Measurements from ENCODE around the gene HLA-E. TPM values are rescaled to one million over a fixed set of nuclear protein-coding genes. Genes with fewer than 3 reads are reported as not detected.
"Not testable (repeated sequence)": the region's sequence is repeated elsewhere in the genome, so short reads cannot be mapped to it uniquely, and the experiment has no call there.

Gene HLA-E
- total and polyA plus RNA-seq, 12 donors = 85.7 to 667 (median 308) TPM

DNA sequence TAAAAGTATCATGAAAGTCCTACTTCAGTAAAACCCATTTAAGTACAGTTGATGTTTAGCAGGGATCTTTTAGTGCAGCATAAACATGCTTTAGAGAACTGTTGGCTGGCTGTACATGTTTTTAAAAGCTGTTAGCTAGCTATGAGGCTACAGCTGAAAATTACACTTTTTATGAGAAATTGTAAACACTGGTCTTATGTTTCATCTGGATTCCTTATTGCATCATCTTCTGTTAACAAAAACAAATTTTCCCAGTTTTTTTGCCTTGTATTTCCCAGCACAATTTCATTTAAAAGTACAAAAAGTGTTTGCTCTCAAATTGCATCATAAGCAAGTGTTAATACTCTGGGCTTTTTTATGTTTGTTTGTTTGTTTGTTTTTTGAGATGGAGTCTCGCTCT lies 18.3 kb upstream of the HLA-E start:
- TF ChIP-seq CTCF (IDR thresholded peaks at IDR 0.05) (no peak), POLR2A (IDR thresholded peaks at IDR 0.05) (no peak)
- H3K27ac ChIP-seq = no peak overlapping the region
- no peak overlapping the region for H3K4me3 ChIP-seq
- H3K36me3 ChIP-seq (replicated peaks in 1 of 2) = no peaks in the 10 kb centered on the region
- DNase-seq = no peak
- peaks cover 0 to 9% of the 10 kb centered on the region in 2 donors for H3K4me1 ChIP-seq (replicated peaks in 1 of 2)
- intact Hi-C loops (cut with DNase I) = no loop called here
- no peaks in the 10 kb centered on the region for H3K9me3 ChIP-seq (replicated peaks in 1 of 3)
- 86 to 95% (median 90%) methylated on average over 1 of the region's 1 CpG for WGBS, 4 donors
- H3K27me3 ChIP-seq = peaks cover 47% of the 10 kb centered on the region

DNA sequence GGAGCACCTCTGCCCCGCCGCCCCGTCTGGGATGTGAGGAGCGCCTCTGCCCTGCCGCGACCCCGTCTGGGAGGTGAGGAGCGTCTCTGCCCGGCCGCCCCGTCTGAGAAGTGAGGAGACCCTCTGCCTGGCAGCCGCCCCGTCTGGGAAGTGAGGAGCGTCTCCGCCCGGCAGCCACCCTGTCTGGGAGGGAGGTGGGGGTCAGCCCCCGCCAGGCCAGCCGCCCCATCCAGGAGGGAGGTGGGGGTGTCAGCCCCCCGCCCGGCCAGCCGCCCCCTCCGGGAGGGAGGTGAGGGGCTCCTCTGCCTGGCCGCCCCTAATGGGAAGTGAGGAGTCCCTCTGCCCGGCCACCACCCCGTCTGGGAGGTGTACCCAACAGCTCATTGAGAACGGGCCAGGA lies 14.2 kb upstream of the HLA-E start:
- DNase-seq; H3K9me3 ChIP-seq (replicated peaks in 1 of 3); intact Hi-C loops (cut with DNase I); H3K36me3 ChIP-seq (replicated peaks in 1 of 2); H3K4me3 ChIP-seq; H3K27ac ChIP-seq; H3K4me1 ChIP-seq (replicated peaks in 1 of 2): not testable (repeated sequence)
- WGBS, 4 donors = 78 to 92% (median 89%) methylated on average over 3 to 18 of the region's 26 CpGs
- peaks cover 39% of the 10 kb centered on the region for H3K27me3 ChIP-seq

- no peaks in the 10 kb centered on the region for H3K9me3 ChIP-seq (replicated peaks in 1 of 3)
- intact Hi-C loops (cut with DNase I) = loop anchor here (5.0 kb wide), 2 partner anchors 52 to 67 kb away; no protein-coding TSS in a partner anchor
- no peak for DNase-seq
- H3K36me3 ChIP-seq (replicated peaks in 1 of 2) = no peaks in the 10 kb centered on the region
- H3K27ac ChIP-seq = no peak overlapping the region
- no peak overlapping the region for H3K4me3 ChIP-seq
- TF ChIP-seq CTCF (IDR thresholded peaks at IDR 0.05) = no peak
- TF ChIP-seq POLR2A (IDR thresholded peaks at IDR 0.05) = no peak
- 5 to 8% (median 8%) methylated on average over 15 to 18 of the region's 18 CpGs for WGBS, 4 donors
- peaks cover 47% of the 10 kb centered on the region for H3K27me3 ChIP-seq
- H3K4me1 ChIP-seq (replicated peaks in 1 of 2) = no peaks in the 10 kb centered on the region
Observed at GRCh38 chr6:30480536-30481156, 8.7 kb upstream of the HLA-E start.

DNA sequence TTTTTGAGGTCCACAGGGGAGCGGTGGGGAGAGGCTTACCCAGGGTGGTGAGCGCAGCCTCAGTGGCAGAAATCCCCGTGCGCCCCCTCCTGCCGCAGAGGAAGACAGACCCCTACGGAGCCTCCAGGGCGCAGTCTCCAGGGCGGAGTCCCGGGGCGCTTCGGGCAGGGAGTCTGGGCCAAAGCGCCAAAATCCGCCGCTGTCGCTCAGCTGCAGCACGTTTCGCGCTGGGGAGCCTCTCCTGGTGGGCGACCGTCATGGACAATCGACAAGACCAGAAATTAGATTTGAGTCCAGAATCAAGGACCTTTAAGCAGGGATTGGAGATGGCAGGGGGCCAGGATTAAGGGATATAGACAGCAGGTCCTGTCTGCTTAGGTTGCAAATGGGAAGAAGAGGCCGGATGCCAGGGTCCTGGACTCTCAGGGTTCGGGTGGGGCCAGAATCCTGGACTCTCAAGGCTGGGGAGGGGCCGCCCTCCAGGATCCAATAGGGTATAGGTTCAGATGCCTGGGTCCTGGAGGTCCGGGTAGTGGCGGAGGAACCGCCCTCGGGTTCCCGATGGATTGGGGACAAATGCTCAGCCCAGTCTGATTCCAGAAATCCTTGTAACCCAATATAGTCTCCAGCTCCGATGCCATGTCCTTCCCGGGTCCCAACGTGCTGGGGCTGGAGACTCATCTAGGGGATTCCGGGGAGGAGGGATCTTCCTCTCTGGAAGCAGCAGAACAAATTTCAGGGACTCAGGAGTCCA lies 7.9 kb upstream of the HLA-E start:
- DNase-seq = no peak
- intact Hi-C loops (cut with DNase I) = loop anchor here (5.0 kb wide), 2 partner anchors 51 to 66 kb away; no protein-coding TSS in a partner anchor
- no peaks in the 10 kb centered on the region for H3K9me3 ChIP-seq (replicated peaks in 1 of 3)
- no peak overlapping the region for H3K27ac ChIP-seq
- no peak overlapping the region for H3K4me3 ChIP-seq
- TF ChIP-seq POLR2A (IDR thresholded peaks at IDR 0.05) = no peak
- TF ChIP-seq CTCF (IDR thresholded peaks at IDR 0.05) = no peak
- H3K36me3 ChIP-seq (replicated peaks in 1 of 2) = no peaks in the 10 kb centered on the region
- 4 to 11% (median 5%) methylated on average over 15 to 33 of the region's 33 CpGs for WGBS, 4 donors
- H3K27me3 ChIP-seq = peaks cover 42% of the 10 kb centered on the region
- no peaks in the 10 kb centered on the region for H3K4me1 ChIP-seq (replicated peaks in 1 of 2)
